GM23248 (cell line): ENCODE measurements around the gene SCNN1A.

Experiments used
- EZH2 ChIP-seq: fragments of 200-600 bp; sonication (generic); IDR thresholded peaks from 2 replicates; pipeline ENCODE4 v1.6.1; 2018; ENCODE audit warnings: antibody characterized with exemption, mild to moderate bottlenecking; ENCODE audit not compliant: insufficient read depth, poor library complexity, severe bottlenecking
- EZH2phosphoT487 ChIP-seq: fragments of 200-600 bp; sonication (generic); IDR thresholded peaks from 2 replicates; pipeline ENCODE4 v1.6.1; 2018; ENCODE audit warnings: antibody characterized with exemption, moderate library complexity, mild to moderate bottlenecking, low read depth; ENCODE audit not compliant: insufficient read depth

DNA sequence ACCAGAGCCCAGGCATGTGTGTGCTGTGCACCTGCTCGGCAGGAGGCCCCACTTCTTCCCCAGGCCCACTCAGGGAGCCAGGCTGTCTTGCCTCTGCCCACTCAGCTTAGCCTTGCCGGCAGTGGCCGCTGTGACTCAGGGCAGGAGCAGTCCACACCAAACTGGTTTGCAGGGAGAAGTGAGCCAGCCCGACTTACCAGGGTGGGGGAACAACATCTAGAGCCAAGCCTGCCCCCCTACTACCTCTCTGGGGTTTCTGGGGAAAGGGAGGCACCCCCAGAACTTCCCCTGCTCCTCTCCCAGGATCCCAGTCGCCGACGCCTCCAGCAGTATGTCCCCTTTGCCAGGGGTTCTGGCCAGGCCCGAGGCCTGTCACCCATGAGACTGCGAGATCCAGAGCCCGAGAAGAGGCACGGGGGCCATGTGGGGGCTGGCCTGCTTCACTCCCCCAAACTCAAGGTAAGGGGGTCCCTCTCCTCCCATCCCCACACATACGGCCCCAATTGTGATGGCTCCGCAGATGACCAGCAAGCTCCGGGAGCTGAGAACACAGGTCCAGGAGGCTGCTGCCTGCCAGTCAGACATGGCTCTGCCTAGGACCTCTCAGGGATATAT is 61.9 kb downstream of the SCNN1A start:
- TF ChIP-seq EZH2 (no peak), EZH2phosphoT487 (no peak)
